Motor neuron (in vitro differentiated cells): ENCODE results near the gene RAB11FIP5. TPM values are rescaled to one million over a fixed set of nuclear protein-coding genes. Genes with fewer than 3 reads are reported as not detected.
A peak's percentile ranks its signal among the peaks of the same experiment; 100 is the strongest.

Experiments used
- ATAC-seq, 8 experiments: fragments of 200-7000 bp; cut with Tn5 transposase; replicated peaks in 6 of 8; 2 replicates each; pipeline ENCODE4 v1.8.0; 2021; ENCODE audit warnings: mild to moderate bottlenecking in 8 of 8, moderate library complexity in 8 of 8
- H3K27ac ChIP-seq, 2 donors: fragments of 250-450 bp; sonication (Bioruptor Pico); 2 replicates each; pipeline ENCODE4 v1.9.0; 2021; ENCODE audit warnings: antibody characterized with exemption in 2 of 2, mild to moderate bottlenecking in 2 of 2, moderate library complexity in 1 of 2
- H3K4me1 ChIP-seq, 2 donors: fragments of 250-450 bp; sonication (Bioruptor Pico); replicated peaks in 1 of 2; 2 replicates each; pipeline ENCODE4 v1.6.1; 2021; ENCODE audit warnings: antibody characterized with exemption in 2 of 2, mild to moderate bottlenecking in 2 of 2, moderate library complexity in 1 of 2
- H3K4me3 ChIP-seq, 5 donors: fragments of 250-450 bp; sonication (Bioruptor Pico); 2 replicates each; pipeline ENCODE4 v1.9.0; 2021; ENCODE audit warnings: antibody characterized with exemption in 5 of 5, mild to moderate bottlenecking in 5 of 5, moderate library complexity in 4 of 5
- WGBS, 10 experiments: fragments of 450-650 bp; shearing (Covaris generic); methylation state at CpG; one replicate each; pipeline ENCODE4 v1.0.0; 2022; 5-methylcytosine and 5-hydroxymethylcytosine counted together
- in situ Hi-C, 9 experiments: fragments of 400-800 bp; cut with MboI; loops; one replicate each; pipeline ENCODE4 v1.15.0; 2021; ENCODE audit warnings: low sequenced_read_pairs in 9 of 9, low pct_unique_long_range_greater_than_20kb in 2 of 9; ENCODE audit not compliant: unreplicated experiment in 9 of 9
- total RNA-seq, 8 experiments: library from RNA; unstranded; fragments of 300-600 nt; gene quantifications; 2 replicates each; pipeline versions ENCODE4 v1.2.3 to v1.2.4, GENCODE V29; 2022

RAB11FIP5 gene
- total RNA-seq, 8 experiments from 2014 or later = 5.4 to 19.0 (median 11.1) TPM

- ATAC-seq = no peak
- H3K27ac ChIP-seq = no peak overlapping the region
- H3K4me1 ChIP-seq = peaks cover 3 to 21% of the 10 kb centered on the region in 2 donors
- in situ Hi-C loops = loop anchor here in 4 of 9 experiments (10.0 kb wide), 2 partner anchors 67 to 77 kb away; no protein-coding TSS in a partner anchor
- no peak overlapping the region for H3K4me3 ChIP-seq
- WGBS, 10 experiments = 70% methylated on average over 4 of the region's 12 CpGs; no CpG with 5 or more reads in 9 of the 10 experiments
These were observed 24.5 kb downstream of the RAB11FIP5 start for GRCh38 chr2:73088211-73088610.

DNA sequence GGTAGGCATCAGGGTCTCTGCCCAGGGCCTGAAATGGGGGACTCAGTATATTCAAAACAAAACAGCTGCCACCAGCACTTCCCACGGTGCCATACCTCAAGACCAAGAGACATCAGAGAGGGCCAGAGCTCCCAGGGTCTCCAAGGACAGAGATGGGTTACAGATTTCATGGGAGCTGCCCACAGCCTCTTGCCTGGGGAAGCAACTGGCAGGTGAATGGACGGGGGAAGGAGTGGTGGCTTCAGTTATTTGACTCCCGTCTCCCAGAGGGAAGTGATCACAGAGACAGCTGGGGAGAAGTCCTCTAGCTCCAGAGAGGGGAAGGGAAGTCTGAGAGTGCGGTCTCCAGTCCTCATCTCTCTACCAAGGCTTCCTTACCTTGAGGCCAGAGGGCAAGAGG, 25.4 kb downstream of the RAB11FIP5 start:
- WGBS, 10 experiments = 60 to 100% (median 88%) methylated on average over 1 to 2 of the region's 4 CpGs; no CpG with 5 or more reads in 4 of the 10 experiments
- in situ Hi-C loops = loop anchor here in 4 of 9 experiments (10.0 kb wide), 2 partner anchors 67 to 77 kb away; no protein-coding TSS in a partner anchor
- H3K4me3 ChIP-seq = no peak overlapping the region
- H3K27ac ChIP-seq = no peak overlapping the region
- H3K4me1 ChIP-seq = peaks cover 3 to 21% of the 10 kb centered on the region in 2 donors
- ATAC-seq = no peak

DNA sequence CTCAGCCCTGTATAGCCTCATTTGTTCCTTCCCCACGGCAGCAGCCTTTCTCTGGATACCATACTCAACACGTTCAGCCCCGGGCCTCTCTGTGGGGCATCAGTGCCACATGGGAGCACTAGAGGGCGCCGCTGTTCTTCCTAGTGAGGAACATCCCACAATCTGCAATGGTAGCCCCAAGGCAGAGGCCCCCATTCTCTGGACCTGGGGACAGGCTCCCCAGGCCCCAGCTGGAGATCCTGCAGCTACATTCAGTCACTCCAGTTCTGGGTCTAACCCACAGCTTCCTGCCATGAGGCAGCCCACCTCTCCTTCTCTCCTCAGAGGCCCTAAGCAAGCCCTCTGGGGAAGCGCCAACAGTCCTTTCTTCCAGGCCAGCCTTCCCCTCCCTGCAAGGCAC, 27.1 kb downstream of the RAB11FIP5 start:
- Histone ChIP-seq H3K4me3 (no peak overlapping the region), H3K27ac (no peak overlapping the region), H3K4me1 (peaks cover 0 to 10% of the 10 kb centered on the region in 2 donors)
- in situ Hi-C loops = loop anchor here in 4 of 9 experiments (10.0 kb wide), 2 partner anchors 69 to 79 kb away; no protein-coding TSS in a partner anchor
- peak; percentile 61 to 93 (median 70) for ATAC-seq
- 0 to 7% (median 0%) methylated on average over 2 to 5 of the region's 6 CpGs; no CpG with 5 or more reads in 5 of the 10 experiments for WGBS, 10 experiments

GRCh38 chr2:73084971-73085370, 27.8 kb downstream of the RAB11FIP5 start:
- ATAC-seq = no peak
- H3K4me3 ChIP-seq = no peak overlapping the region
- in situ Hi-C loops = loop anchor here in 4 of 9 experiments (10.0 kb wide), 2 partner anchors 70 to 80 kb away; no protein-coding TSS in a partner anchor
- no peak overlapping the region for H3K27ac ChIP-seq
- H3K4me1 ChIP-seq = peaks cover 0 to 8% of the 10 kb centered on the region in 2 donors
- WGBS, 10 experiments = 60 to 100% (median 89%) methylated on average over 1 to 3 of the region's 3 CpGs; no CpG with 5 or more reads in 4 of the 10 experiments

DNA sequence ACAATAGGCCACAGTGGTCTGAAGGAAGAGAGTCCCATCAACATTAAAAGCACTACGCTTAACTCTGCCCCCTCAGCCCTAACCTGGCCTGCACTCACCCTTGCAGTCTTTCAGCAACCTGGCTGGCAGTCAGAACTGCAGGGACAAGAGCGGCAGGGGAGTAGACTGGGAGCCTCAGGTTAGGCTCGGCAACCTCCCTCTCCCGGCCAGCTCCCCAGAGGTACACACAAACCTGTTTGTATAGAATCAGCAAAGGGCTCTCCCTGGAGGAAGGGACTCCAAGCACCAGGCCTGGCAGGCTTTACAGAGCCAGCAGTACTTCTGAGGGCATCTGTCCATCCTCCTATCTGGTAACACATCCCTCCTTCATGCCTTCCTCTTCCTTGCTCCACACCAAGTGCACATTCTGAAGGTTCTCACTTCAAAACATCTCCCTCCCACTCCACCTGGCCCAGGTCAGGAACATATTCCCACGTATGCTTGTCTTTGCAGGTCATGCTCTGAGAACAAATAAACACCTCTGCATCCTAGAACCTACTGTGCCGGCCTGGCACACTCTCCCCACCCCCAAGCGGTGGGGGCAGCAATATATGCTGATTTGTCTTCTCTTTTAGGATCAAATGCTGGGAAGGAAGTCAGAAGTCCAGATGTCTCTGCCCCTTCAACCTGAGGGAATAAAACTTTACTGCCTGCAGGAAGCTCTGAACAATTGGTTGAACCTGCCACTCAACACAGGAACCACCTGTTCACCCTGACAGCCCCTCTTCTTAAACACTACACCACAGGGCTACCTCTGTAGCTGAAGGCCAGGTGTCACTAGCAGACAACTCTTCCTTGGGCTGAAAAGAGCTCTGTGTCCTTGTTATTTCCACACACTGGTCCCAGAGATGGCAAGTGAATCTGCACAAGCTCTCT, 28.6 kb downstream of the RAB11FIP5 start:
- no peak overlapping the region for H3K27ac ChIP-seq
- H3K4me1 ChIP-seq = peaks cover 0 to 8% of the 10 kb centered on the region in 2 donors
- ATAC-seq = no peak
- in situ Hi-C loops = loop anchor here in 4 of 9 experiments (10.0 kb wide), 2 partner anchors 71 to 81 kb away; no protein-coding TSS in a partner anchor
- WGBS, 10 experiments = 66 to 100% (median 85%) methylated on average over 1 to 6 of the region's 7 CpGs; no CpG with 5 or more reads in 1 of the 10 experiments
- H3K4me3 ChIP-seq = no peak overlapping the region

DNA sequence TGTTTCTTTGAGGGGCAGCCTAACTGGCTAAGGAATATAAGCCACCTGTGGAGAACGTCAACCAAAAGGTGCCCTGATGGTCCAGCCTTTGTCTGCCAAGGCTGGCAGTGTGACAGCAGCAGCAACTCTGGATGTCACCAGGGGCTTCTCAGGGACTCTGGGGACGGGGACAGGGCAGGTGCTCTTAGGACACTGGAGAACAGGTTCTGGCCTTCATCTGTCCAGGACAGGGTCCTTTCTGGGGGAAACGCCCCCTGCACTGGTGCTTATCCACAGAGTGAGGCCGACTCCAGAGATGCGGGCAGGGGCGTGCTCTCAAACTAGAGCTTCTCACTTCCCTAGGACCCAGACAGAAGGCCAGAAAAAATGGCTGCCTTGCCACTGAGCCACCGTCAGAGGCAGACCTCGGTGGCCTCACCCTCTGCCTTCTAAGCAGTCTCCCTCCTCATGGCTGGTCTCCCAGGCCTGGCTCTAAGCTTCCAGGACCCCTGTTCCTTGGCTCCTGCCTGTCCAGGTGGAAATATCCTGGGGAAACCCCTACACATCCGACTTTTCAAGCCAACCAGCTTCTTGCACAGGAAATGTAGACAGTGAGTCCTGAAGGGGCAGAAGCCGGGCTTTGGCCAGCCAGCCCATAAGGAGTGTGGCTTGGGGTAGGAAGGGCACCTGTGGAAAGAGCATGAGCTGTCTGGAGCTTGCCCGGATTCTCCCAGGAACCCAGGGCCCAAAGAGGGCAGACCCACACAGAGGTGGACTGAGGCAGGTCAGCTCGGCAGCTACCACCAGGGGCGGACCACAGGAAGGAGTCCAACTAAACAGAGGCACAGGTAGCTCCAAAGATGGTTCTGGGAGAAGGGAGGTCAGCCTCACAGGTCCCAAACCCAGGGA, 30.0 kb downstream of the RAB11FIP5 start:
- in situ Hi-C loops = loop anchor here in 4 of 9 experiments (10.0 kb wide), 2 partner anchors 72 to 82 kb away; no protein-coding TSS in a partner anchor
- Histone ChIP-seq H3K27ac (no peak overlapping the region), H3K4me3 (no peak overlapping the region), H3K4me1 (peaks cover 0 to 8% of the 10 kb centered on the region in 2 donors)
- no peak for ATAC-seq
- 73 to 100% (median 93%) methylated on average over 1 to 4 of the region's 13 CpGs; no CpG with 5 or more reads in 4 of the 10 experiments for WGBS, 10 experiments

- no peak for ATAC-seq
- WGBS, 10 experiments = no CpG with 5 or more reads among the region's 16 CpGs
- no peak overlapping the region for H3K27ac ChIP-seq
- in situ Hi-C loops = loop anchor here in 4 of 9 experiments (10.0 kb wide), 2 partner anchors 74 to 84 kb away; no protein-coding TSS in a partner anchor
- peaks cover 0 to 8% of the 10 kb centered on the region in 2 donors for H3K4me1 ChIP-seq
- H3K4me3 ChIP-seq = no peak overlapping the region
These were observed 31.5 kb downstream of the RAB11FIP5 start for GRCh38 chr2:73081181-73081671.

DNA sequence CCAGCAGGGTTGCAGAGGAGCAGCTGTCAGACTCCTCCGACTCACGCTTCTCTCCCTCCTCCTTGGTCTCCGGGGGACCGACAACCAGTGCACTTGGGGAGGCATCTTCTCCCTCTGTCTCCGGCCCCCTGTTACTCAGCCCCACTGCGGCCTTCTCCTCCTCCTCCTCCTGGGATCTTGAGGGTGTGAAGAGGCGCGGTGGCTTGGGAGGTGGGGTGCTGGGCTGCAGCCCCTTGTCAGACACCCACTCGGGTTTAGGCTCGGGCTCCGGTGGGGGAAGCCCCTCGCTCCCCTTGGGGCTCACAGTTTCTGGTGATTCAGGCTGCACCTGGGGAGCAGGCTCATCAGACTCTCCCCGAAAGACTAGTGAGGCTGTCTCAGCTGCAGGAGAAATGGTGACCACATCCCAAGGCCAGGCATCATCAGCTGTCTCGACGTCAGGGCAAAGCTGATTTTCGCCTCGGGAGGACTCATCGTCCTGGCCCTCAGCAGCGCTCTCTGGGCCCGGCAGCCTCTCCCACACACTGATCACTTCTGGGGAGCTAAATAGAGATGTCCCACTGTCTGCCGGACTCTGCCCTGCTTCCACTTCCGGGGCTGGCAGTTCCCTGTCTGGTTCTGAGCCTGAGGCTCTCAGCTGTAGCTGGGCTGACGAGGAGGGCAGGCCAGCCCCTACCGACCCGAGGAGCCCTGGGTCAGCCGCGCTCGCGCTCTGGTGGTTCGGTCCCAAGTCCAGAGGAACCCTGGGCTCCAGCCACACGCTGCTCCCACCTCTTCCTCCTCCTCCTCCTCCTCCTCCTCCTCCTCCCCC, 32.2 kb downstream of the RAB11FIP5 start:
- WGBS, 10 experiments = 73 to 100% (median 85%) methylated on average over 1 to 8 of the region's 31 CpGs; no CpG with 5 or more reads in 5 of the 10 experiments
- H3K4me1 ChIP-seq = peaks cover 0 to 2% of the 10 kb centered on the region in 2 donors
- no peak overlapping the region for H3K4me3 ChIP-seq
- H3K27ac ChIP-seq = no peak overlapping the region
- in situ Hi-C loops = loop anchor here in 4 of 9 experiments (10.0 kb wide), 2 partner anchors 74 to 84 kb away; no protein-coding TSS in a partner anchor
- ATAC-seq = no peak

GRCh38 chr2:73079636-73080035, 33.1 kb downstream of the RAB11FIP5 start:
- in situ Hi-C loops = loop anchor here in 4 of 9 experiments (10.0 kb wide), 2 partner anchors 75 to 85 kb away; no protein-coding TSS in a partner anchor
- H3K4me3 ChIP-seq = no peak overlapping the region
- 14 to 79% methylated on average over 1 to 2 of the region's 9 CpGs; no CpG with 5 or more reads in 8 of the 10 experiments for whole genome bisulfite sequencing, 10 experiments
- ATAC-seq = no peak
- no peaks in the 10 kb centered on the region for H3K4me1 ChIP-seq
- H3K27ac ChIP-seq = no peak overlapping the region

DNA sequence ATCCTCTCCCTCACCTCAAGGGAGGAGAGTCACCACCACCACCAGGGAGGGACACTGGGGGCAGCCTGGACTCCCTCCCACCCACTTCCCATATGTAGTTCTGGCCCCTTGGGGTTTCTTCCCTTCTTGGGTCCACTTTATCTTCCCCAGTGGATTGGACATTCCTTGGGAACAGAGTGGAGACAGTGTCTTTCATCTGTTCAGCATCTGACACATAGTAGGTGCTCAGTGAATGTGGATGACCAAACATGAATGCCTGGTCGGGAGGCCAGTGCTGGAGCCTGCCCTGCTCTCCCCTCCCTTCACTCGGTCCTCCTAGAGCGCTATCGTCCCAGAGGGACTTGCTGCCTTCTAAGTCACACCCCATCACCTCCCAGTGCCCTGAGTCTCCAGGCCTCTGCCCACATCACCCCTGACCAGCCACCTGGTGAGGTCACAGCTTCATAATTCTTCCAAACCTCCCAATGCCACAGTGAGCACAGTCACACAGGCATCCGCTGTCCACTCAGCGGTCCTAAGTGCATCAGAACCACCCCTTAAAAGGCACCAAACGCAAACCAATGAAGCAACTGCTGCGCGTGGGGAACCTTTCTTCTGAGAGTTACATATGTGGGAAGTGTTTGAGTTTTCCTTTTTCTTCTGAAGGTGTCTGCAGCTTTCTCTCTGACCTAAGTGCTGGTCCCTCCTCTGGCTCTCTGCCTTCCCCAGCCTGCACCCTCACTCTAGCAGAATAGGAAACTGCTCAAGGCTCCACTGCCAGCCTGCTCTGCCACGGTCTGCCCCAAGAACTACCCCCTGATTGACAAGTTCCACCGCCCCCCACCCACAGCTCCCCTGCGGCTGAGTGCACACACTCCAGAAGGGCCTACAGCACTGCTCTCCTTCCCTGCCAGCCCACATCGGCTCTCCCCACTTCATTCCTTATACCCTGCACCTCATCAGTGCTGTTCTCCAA, 34.0 kb downstream of the RAB11FIP5 start:
- H3K4me3 ChIP-seq = no peak overlapping the region
- in situ Hi-C loops = no loop called here
- 60 to 100% (median 87%) methylated on average over 1 to 7 of the region's 13 CpGs; no CpG with 5 or more reads in 5 of the 10 experiments for WGBS, 10 experiments

GRCh38 chr2:73077424-73077795, 35.3 kb downstream of the RAB11FIP5 start:
- ATAC-seq = no peak
- no peaks in the 10 kb centered on the region for H3K4me1 ChIP-seq
- 43 to 100% (median 72%) methylated on average over 1 of the region's 1 CpG; no CpG with 5 or more reads in 6 of the 10 experiments for WGBS, 10 experiments
- no peak overlapping the region for H3K4me3 ChIP-seq
- H3K27ac ChIP-seq = no peak overlapping the region
- in situ Hi-C loops = no loop called here

More for the DNA sequence above, 34.0 kb downstream of the RAB11FIP5 start:
- no peak overlapping the region for H3K27ac ChIP-seq
- no peak for ATAC-seq
- no peaks in the 10 kb centered on the region for H3K4me1 ChIP-seq
